RCC 7860 (cell line): Measurements from ENCODE around the gene APLP2.
A peak's percentile ranks its signal among the peaks of the same experiment; 100 is the strongest.

Source experiments
- DNase-seq: peaks from one replicate; pipeline ENCODE4 v3.0.0-alpha.2; 2015; ENCODE audit warnings: low spot score
- FAIRE-seq: peaks from 2 replicates; lab custom pipeline; 2012; peaks lifted over from hg19 to GRCh38; lab: Jason Lieb, UNC

The APLP2 gene

GRCh38 chr11:130054966-130055365 lies 14.7 kb upstream of the APLP2 start:
- no peak for FAIRE-seq
- no peak for DNase-seq

- FAIRE-seq (no peak), DNase-seq (no peak)
Measured at GRCh38 chr11:130055617-130056016, 14.1 kb upstream of the APLP2 start.

- DNase-seq (no peak), FAIRE-seq (no peak)
Measured at GRCh38 chr11:130061017-130061416, 8.7 kb upstream of the APLP2 start.

GRCh38 chr11:130062026-130062425 lies 7.7 kb upstream of the APLP2 start:
- DNase-seq (no peak), FAIRE-seq (no peak)

GRCh38 chr11:130063451-130063850 lies 6.2 kb upstream of the APLP2 start:
- no peak for FAIRE-seq
- no peak for DNase-seq

- DNase-seq (no peak), FAIRE-seq (no peak)
Measured at GRCh38 chr11:130064596-130064995, 5.1 kb upstream of the APLP2 start.

- no peak for FAIRE-seq
Measured at GRCh38 chr11:130066338-130066737, 3.4 kb upstream of the APLP2 start.

GRCh38 chr11:130068546-130068985 lies 1.1 kb upstream of the APLP2 start:
- no peak for FAIRE-seq
- DNase-seq: no peak

More at GRCh38 chr11:130066338-130066737, 3.4 kb upstream of the APLP2 start:
- DNase-seq: no peak

GRCh38 chr11:130068986-130069658 lies 572 bp upstream of the APLP2 start:
- FAIRE-seq (no peak), DNase-seq (peak; percentile 55)

- DNase-seq (no peak), FAIRE-seq (no peak)
Measured at GRCh38 chr11:130070109-130070845, 583 bp downstream of the APLP2 start.

GRCh38 chr11:130070846-130071200 lies 1.1 kb downstream of the APLP2 start:
- DNase-seq: no peak
- no peak for FAIRE-seq

- peak; percentile 26 for DNase-seq
- peak; percentile 51 for FAIRE-seq
Measured at GRCh38 chr11:130071211-130071712, 1.6 kb downstream of the APLP2 start.

- no peak for FAIRE-seq
Measured at GRCh38 chr11:130074736-130075135, 5.0 kb downstream of the APLP2 start.

GRCh38 chr11:130076778-130077481 lies 7.2 kb downstream of the APLP2 start:
- DNase-seq (no peak), FAIRE-seq (no peak)

More at GRCh38 chr11:130074736-130075135, 5.0 kb downstream of the APLP2 start:
- no peak for DNase-seq

GRCh38 chr11:130077671-130078070 lies 8.0 kb downstream of the APLP2 start:
- no peak for FAIRE-seq
- DNase-seq: no peak

- FAIRE-seq: no peak
Measured at GRCh38 chr11:130078080-130078479, 8.4 kb downstream of the APLP2 start.

GRCh38 chr11:130085671-130086290 lies 16.1 kb downstream of the APLP2 start:
- no peak for DNase-seq
- no peak for FAIRE-seq

More at GRCh38 chr11:130078080-130078479, 8.4 kb downstream of the APLP2 start:
- no peak for DNase-seq

GRCh38 chr11:130086669-130087068 lies 17.0 kb downstream of the APLP2 start:
- FAIRE-seq: no peak
- DNase-seq: no peak

- peak; percentile 31 for DNase-seq
- peak; percentile 90 for FAIRE-seq
Measured at GRCh38 chr11:130087294-130087926, 17.7 kb downstream of the APLP2 start.

GRCh38 chr11:130088217-130088616 lies 18.5 kb downstream of the APLP2 start:
- DNase-seq (peak; percentile 25), FAIRE-seq (peak; percentile 32)
